CD14-positive monocyte (primary cell): ENCODE results near the gene PPP3R2. TPM values are rescaled to one million over a fixed set of nuclear protein-coding genes. Genes with fewer than 3 reads are reported as not detected.

ENCODE experiments used
- DNase-seq, 3 donors: peaks; one replicate each; pipeline ENCODE4 v3.0.0-alpha.2; 2011 to 2022
- H2AFZ ChIP-seq: 2 replicates; pipeline ENCODE4 v1.6.0; 2012; ENCODE audit warnings: mild to moderate bottlenecking, low read depth, low read length, inconsistent platforms; ENCODE audit not compliant: insufficient read depth, poor library complexity, severe bottlenecking
- H3K27ac ChIP-seq, 2 donors: 1 replicate in 1 of 2; 2 replicates in 1 of 2; pipeline ENCODE4 v1.5.1; 2012 to 2013; ENCODE audit warnings: low read length in 2 of 2, control low read depth in 1 of 2, inconsistent platforms in 1 of 2, low read depth in 1 of 2, mild to moderate bottlenecking in 1 of 2
- H3K27me3 ChIP-seq, 2 donors: one replicate each; pipeline versions ENCODE4 v1.6.0 to v1.6.1; 2011 to 2013; ENCODE audit warnings: low read length in 2 of 2; ENCODE audit not compliant: control insufficient read depth in 2 of 2, insufficient read depth in 2 of 2
- H3K36me3 ChIP-seq, 2 donors: replicated peaks in 1 of 2; 1 replicate in 1 of 2; 2 replicates in 1 of 2; pipeline versions ENCODE4 v1.5.1 to v1.6.1; 2012 to 2013; ENCODE audit warnings: low read length in 2 of 2, control low read depth in 1 of 2, inconsistent platforms in 1 of 2, mild to moderate bottlenecking in 1 of 2; ENCODE audit not compliant: insufficient read depth in 2 of 2, control insufficient read depth in 1 of 2
- H3K4me1 ChIP-seq, 2 donors: 1 replicate in 1 of 2; 2 replicates in 1 of 2; pipeline versions ENCODE4 v1.5.1 to v1.6.1; 2012 to 2013; ENCODE audit warnings: low read length in 2 of 2, control low read depth in 1 of 2, inconsistent platforms in 1 of 2, mild to moderate bottlenecking in 1 of 2, moderate library complexity in 1 of 2; ENCODE audit not compliant: insufficient read depth in 2 of 2, control insufficient read depth in 1 of 2
- H3K4me2 ChIP-seq: replicated peaks from 2 replicates; pipeline ENCODE3; 2012; ENCODE audit warnings: low read length, moderate library complexity, mild to moderate bottlenecking; ENCODE audit not compliant: poor library complexity, severe bottlenecking; ENCODE audit errors: extremely low read depth
- H3K4me3 ChIP-seq, 3 experiments: fragments of 200-600 bp in 1 of 3; sonication (generic) in 1 of 3; replicated peaks in 1 of 3; 1 replicate in 2 of 3; 2 replicates in 1 of 3; pipeline ENCODE4 v1.5.1; 2011 to 2013; ENCODE audit warnings: low read length in 3 of 3, mild to moderate bottlenecking in 3 of 3, control low read depth in 2 of 3, low read depth in 2 of 3, inconsistent platforms in 1 of 3, moderate library complexity in 1 of 3
- H3K79me2 ChIP-seq: 2 replicates; pipeline ENCODE4 v1.6.0; 2012; ENCODE audit warnings: mild to moderate bottlenecking, control low read depth, inconsistent platforms, low read length, moderate library complexity; ENCODE audit not compliant: insufficient read depth
- H3K9ac ChIP-seq: 2 replicates; pipeline ENCODE4 v1.6.0; 2017; ENCODE audit warnings: low read length, mild to moderate bottlenecking; ENCODE audit not compliant: insufficient read depth, poor library complexity, severe bottlenecking
- H3K9me3 ChIP-seq, 2 donors: replicated peaks in 1 of 2; 1 replicate in 1 of 2; 2 replicates in 1 of 2; pipeline versions ENCODE4 v1.5.1 to v1.6.1; 2012 to 2013; ENCODE audit warnings: low read length in 2 of 2, control low read depth in 1 of 2; ENCODE audit not compliant: control insufficient read depth in 1 of 2, insufficient read depth in 1 of 2
- H4K20me1 ChIP-seq: 2 replicates; pipeline ENCODE4 v1.6.0; 2012; ENCODE audit warnings: mild to moderate bottlenecking, low read length, control low read depth, moderate library complexity; ENCODE audit not compliant: insufficient read depth
- H3K27ac Mint-ChIP-seq, 7 donors: one replicate each; pipeline ENCODE4 v1.8.0; 2020; ENCODE audit warnings: mild to moderate bottlenecking in 7 of 7, mixed read lengths in 7 of 7, moderate library complexity in 6 of 7, inconsistent platforms in 2 of 7
- H3K27me3 Mint-ChIP-seq, 3 donors: one replicate each; pipeline ENCODE4 v1.8.0; 2021 to 2022; ENCODE audit warnings: low read depth in 3 of 3, mild to moderate bottlenecking in 3 of 3, mixed read lengths in 3 of 3, moderate library complexity in 3 of 3, inconsistent platforms in 1 of 3
- H3K36me3 Mint-ChIP-seq, 2 donors: one replicate each; pipeline ENCODE4 v1.8.0; 2020; ENCODE audit warnings: mixed read lengths in 2 of 2, inconsistent platforms in 1 of 2, mild to moderate bottlenecking in 1 of 2
- H3K4me1 Mint-ChIP-seq: one replicate; pipeline ENCODE4 v1.8.0; 2020; ENCODE audit warnings: mild to moderate bottlenecking, mixed read lengths
- H3K4me3 Mint-ChIP-seq, 2 donors: one replicate each; pipeline ENCODE4 v1.8.0; 2020; ENCODE audit warnings: mild to moderate bottlenecking in 2 of 2, mixed read lengths in 2 of 2, moderate library complexity in 1 of 2
- H3K9me3 Mint-ChIP-seq, 7 donors: one replicate each; pipeline ENCODE4 v1.8.0; 2020 to 2022; ENCODE audit warnings: mixed read lengths in 7 of 7, mild to moderate bottlenecking in 6 of 7, moderate library complexity in 6 of 7, inconsistent platforms in 2 of 7
- WGBS: methylation state at CpG from one replicate; pipeline ENCODE4 v1.1.5; 2013; ENCODE audit warnings: missing lambda C conversion rate; ENCODE audit not compliant: insufficient coverage; 5-methylcytosine and 5-hydroxymethylcytosine counted together
- intact Hi-C, 2 donors: fragments of 100-400 bp; cut with micrococcal nuclease; formaldehyde crosslinking; loops; one replicate each; pipeline versions ENCODE4 v1.15.0 to v1.15.1; 2023
- polyA plus RNA-seq, 3 donors: library from polyadenylated mRNA; depleted of rRNA in 1 of 3; unstranded in 2 of 3; stranded (reverse) in 1 of 3; fragments of 300-500 nt in 2 of 3; fragments of >200 nt in 1 of 3; fragmentation: Illumina TruSeq in 2 of 3; gene quantifications; 1 replicate in 2 of 3; 2 replicates in 1 of 3; pipeline ENCODE4 v1.2.3, GENCODE V29; 2012 to 2021
- TF ChIP-seq, protein P1 (sequence below): fragments of 200-600 bp; IDR thresholded peaks from one replicate; pipeline ENCODE4 v1.8.0; 2022; ENCODE audit warnings: antibody characterized with exemption, mild to moderate bottlenecking

The PPP3R2 gene
- polyA plus RNA-seq, 3 donors: 0.11 TPM; not detected in 2

DNA sequence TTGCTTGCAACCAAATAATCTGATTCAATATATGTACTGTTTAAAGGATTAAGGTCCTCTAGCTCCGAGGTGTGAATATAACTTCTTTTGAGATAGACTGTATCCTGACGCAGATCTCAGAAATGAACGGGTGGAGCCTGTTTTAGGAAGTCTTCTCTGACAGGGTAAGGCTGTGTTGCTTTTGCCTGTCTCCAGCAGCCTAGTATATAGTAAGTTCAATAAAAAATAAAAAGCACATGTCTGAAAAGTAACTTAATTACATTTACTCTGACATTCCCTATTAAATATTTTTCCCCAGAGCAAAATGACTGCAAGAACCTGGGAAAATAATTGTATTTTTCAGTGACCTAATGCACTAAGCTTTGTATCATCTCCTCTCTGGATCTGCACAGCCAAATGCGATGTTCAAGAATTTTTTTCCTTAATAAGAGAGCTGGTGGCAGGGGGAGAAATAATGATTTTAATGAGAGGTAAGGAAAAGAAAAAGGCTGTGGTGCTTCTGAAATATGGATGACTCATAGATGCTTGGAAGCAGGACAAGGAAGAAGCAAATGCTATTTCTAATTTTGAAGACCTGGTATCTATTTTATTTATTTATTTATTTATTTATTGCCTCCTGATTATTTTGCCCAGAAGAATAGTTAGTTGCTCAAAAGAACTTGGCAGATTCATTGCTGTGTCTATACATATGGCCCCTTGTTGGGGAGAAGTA, 7.3 kb downstream of the PPP3R2 start:
- peaks cover 5 to 7% of the 10 kb centered on the region in 2 donors for H3K36me3 Mint-ChIP-seq
- Histone ChIP-seq H3K9ac (no peak overlapping the region), H3K27me3 (peaks cover 0 to 3% of the 10 kb centered on the region in 2 donors), H3K27ac (no peak overlapping the region), H3K4me3 (no peak overlapping the region), H2AFZ (no peak overlapping the region), H3K4me2 (no peak overlapping the region), H3K4me1 (peaks cover 20 to 32% of the 10 kb centered on the region in 2 donors), H3K9me3 (no peaks in the 10 kb centered on the region), H4K20me1 (no peaks in the 10 kb centered on the region), H3K79me2 (no peaks in the 10 kb centered on the region), H3K36me3 (no peaks in the 10 kb centered on the region)
- intact Hi-C loops: no loop called here
- peak overlapping the region in 2 of 7 donors; percentile 15 to 38 for H3K27ac Mint-ChIP-seq
- WGBS: no CpG with 5 or more reads among the region's 4 CpGs
- DNase-seq: no peak
- peaks cover 0 to 9% (median 0%) of the 10 kb centered on the region in 7 donors for H3K9me3 Mint-ChIP-seq
- TF ChIP-seq, protein P1, sequence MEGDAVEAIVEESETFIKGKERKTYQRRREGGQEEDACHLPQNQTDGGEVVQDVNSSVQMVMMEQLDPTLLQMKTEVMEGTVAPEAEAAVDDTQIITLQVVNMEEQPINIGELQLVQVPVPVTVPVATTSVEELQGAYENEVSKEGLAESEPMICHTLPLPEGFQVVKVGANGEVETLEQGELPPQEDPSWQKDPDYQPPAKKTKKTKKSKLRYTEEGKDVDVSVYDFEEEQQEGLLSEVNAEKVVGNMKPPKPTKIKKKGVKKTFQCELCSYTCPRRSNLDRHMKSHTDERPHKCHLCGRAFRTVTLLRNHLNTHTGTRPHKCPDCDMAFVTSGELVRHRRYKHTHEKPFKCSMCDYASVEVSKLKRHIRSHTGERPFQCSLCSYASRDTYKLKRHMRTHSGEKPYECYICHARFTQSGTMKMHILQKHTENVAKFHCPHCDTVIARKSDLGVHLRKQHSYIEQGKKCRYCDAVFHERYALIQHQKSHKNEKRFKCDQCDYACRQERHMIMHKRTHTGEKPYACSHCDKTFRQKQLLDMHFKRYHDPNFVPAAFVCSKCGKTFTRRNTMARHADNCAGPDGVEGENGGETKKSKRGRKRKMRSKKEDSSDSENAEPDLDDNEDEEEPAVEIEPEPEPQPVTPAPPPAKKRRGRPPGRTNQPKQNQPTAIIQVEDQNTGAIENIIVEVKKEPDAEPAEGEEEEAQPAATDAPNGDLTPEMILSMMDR: no peak
- no peak overlapping the region for H3K4me3 Mint-ChIP-seq
- peaks cover 0 to 3% (median 2%) of the 10 kb centered on the region in 3 donors for H3K27me3 Mint-ChIP-seq
- H3K4me1 Mint-ChIP-seq: peaks cover 28% of the 10 kb centered on the region

DNA sequence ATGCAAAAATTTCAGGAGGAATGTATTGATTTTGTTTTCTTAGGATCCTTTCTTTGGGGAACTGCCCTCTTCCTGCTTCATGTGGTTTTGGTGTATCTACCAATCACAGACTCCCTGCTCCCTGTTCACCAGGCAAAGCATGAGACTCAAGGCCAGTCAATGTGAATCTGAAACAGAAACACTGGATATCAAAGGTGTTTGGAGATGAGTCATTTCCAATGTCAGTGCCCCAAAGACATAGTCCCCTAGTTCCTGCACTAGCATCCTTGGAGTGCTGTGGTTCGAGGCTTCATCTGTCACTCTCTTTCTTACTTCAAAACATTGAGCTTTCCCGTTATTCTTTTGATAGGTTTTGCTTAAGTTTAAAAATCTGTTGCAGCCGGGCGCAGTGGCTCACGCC, 8.1 kb downstream of the PPP3R2 start:
- H3K36me3 ChIP-seq: no peaks in the 10 kb centered on the region
- Mint-ChIP-seq H3K4me1 (peaks cover 30% of the 10 kb centered on the region), H3K9me3 (peaks cover 0 to 9% (median 0%) of the 10 kb centered on the region in 7 donors), H3K27me3 (peaks cover 0 to 3% (median 0%) of the 10 kb centered on the region in 3 donors), H3K4me3 (no peak overlapping the region), H3K27ac (peak overlapping the region; percentile 82 to 98 (median 93)), H3K36me3 (peaks cover 5 to 7% of the 10 kb centered on the region in 2 donors)
- H2AFZ ChIP-seq: peak overlapping the region; percentile 69
- no peaks in the 10 kb centered on the region for H3K79me2 ChIP-seq
- no peaks in the 10 kb centered on the region for H4K20me1 ChIP-seq
- peak; percentile 36 to 59 (median 36) for DNase-seq
- no CpG with 5 or more reads among the region's 5 CpGs for WGBS
- intact Hi-C loops: no loop called here
- peak overlapping the region in 1 of 3 experiments; percentile 70 for H3K4me3 ChIP-seq
- peak overlapping the region; percentile 73 for H3K4me2 ChIP-seq
- H3K27me3 ChIP-seq: no peaks in the 10 kb centered on the region
- no peaks in the 10 kb centered on the region for H3K9me3 ChIP-seq
- H3K9ac ChIP-seq: no peak overlapping the region
- H3K27ac ChIP-seq: peak overlapping the region in 1 of 2 donors; percentile 90
- TF ChIP-seq, protein P1: no peak
- H3K4me1 ChIP-seq: peaks cover 20 to 32% of the 10 kb centered on the region in 2 donors
